PC-3 (cell line): ENCODE results near the gene SIM2.

Experiments
- CTCF ChIP-seq: fragments of 300-600 bp; sonication (generic); conservative IDR thresholded peaks from 2 replicates; pipeline ENCODE4 v1.5.1; 2017; ENCODE audit warnings: antibody characterized with exemption, low read depth, mild to moderate bottlenecking, low read length
- EZH2 ChIP-seq: fragments of 300-600 bp; sonication (generic); IDR thresholded peaks from one replicate; pipeline ENCODE4 v1.6.1; 2017; ENCODE audit warnings: antibody characterized with exemption, mild to moderate bottlenecking, low read length; ENCODE audit not compliant: unreplicated experiment

GRCh38 chr21:36668713-36669112 is 30.2 kb upstream of the SIM2 start:
- no peak for TF ChIP-seq CTCF
- TF ChIP-seq EZH2, result no peak
